ENCODE measurements around the gene RGS3. TPM values are rescaled to one million over a fixed set of nuclear protein-coding genes. Genes with fewer than 3 reads are reported as not detected.
"Not testable (repeated sequence)": the region's sequence is repeated elsewhere in the genome, so short reads cannot be mapped to it uniquely, and the experiment has no call there.

Gene RGS3
- total RNA-seq: 10 to 100 TPM; 23.0 to 85.8 TPM

- peak within 1 kb of the TSS; percentile 24 for H3K4me3 Mint-ChIP-seq
- H3K27me3 Mint-ChIP-seq: no peaks in the 10 kb centered on the region
- no peaks in the 10 kb centered on the region for H3K36me3 Mint-ChIP-seq (ENCODE audit: low read depth)
- no peaks in the 10 kb centered on the region for H3K9me3 Mint-ChIP-seq
- no peaks in the 10 kb centered on the region for H3K4me1 Mint-ChIP-seq
- H3K27ac Mint-ChIP-seq: no peak within 1 kb of the TSS
- peak; percentile 65 for ATAC-seq (replicated peaks)
Measured at GRCh38 chr9:113463418-113464285, at the start of gene RGS3. RGS3 (plus strand) TSS chr9:113463727; CDS start chr9:113463803, 76 bp downstream.

GRCh38 chr9:113416149-113416721 is 47.3 kb upstream of the RGS3 start:
- Mint-ChIP-seq H3K9me3 (no peaks in the 10 kb centered on the region), H3K27me3 (no peaks in the 10 kb centered on the region), H3K4me3 (no peak overlapping the region), H3K27ac (no peak overlapping the region), H3K4me1 (no peaks in the 10 kb centered on the region), H3K36me3 (ENCODE audit: low read depth) (no peaks in the 10 kb centered on the region)
- no peak for ATAC-seq (replicated peaks)

- ATAC-seq (replicated peaks): no peak
- Mint-ChIP-seq H3K27me3 (no peaks in the 10 kb centered on the region), H3K9me3 (no peaks in the 10 kb centered on the region), H3K36me3 (ENCODE audit: low read depth) (no peaks in the 10 kb centered on the region), H3K4me3 (no peak overlapping the region), H3K27ac (no peak overlapping the region), H3K4me1 (no peaks in the 10 kb centered on the region)
Measured at GRCh38 chr9:113417370-113417769, 46.2 kb upstream of the RGS3 start.

GRCh38 chr9:113421726-113422125 is 41.8 kb upstream of the RGS3 start:
- H3K9me3 Mint-ChIP-seq: no peaks in the 10 kb centered on the region
- no peak overlapping the region for H3K4me3 Mint-ChIP-seq
- peaks cover 10% of the 10 kb centered on the region for H3K27me3 Mint-ChIP-seq
- no peaks in the 10 kb centered on the region for H3K36me3 Mint-ChIP-seq (ENCODE audit: low read depth)
- ATAC-seq (replicated peaks): no peak
- H3K4me1 Mint-ChIP-seq: no peaks in the 10 kb centered on the region
- H3K27ac Mint-ChIP-seq: no peak overlapping the region

DNA sequence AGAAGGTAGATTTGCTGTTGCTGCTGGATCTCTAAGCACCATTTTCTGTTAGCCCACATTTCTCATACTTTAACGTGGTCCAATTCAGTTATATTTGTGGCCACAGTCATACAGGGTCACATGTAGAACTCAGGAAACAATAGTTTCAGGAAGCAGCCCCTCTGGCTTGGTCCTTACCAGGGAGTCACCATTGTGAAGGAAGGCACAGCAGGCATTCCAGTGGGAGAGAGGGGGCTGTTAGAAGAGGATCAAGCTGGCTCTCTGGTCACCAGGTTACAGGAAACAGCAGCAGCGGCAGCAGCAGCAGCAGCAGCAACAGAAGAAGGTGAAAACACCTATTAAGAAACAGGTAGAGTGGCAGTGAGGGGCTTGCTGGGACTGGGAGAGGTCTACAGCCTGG is 38.5 kb upstream of the RGS3 start:
- Mint-ChIP-seq H3K27ac (no peak overlapping the region), H3K4me3 (no peak overlapping the region), H3K4me1 (no peaks in the 10 kb centered on the region), H3K9me3 (no peaks in the 10 kb centered on the region), H3K36me3 (ENCODE audit: low read depth) (no peaks in the 10 kb centered on the region), H3K27me3 (peaks cover 11% of the 10 kb centered on the region)
- ATAC-seq (replicated peaks): no peak

DNA sequence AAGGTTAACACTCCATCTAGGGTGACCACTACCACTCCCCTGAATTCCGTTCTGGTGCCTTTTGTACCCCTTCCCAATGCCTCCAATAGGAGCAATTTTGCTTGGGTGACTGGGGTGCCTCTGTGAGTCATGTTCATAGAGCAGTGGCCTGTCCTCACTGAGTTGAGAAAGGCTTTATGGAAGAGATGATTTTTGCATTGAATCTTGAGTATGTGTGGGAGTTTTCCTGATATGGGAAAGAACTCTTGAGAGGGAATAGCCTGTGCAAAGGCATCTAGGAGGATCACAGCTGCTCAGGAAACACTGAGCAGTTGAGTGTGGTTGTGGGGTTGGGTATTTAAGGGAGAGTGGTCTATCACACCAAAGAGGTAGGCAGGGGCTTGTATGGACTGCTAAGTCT is 36.8 kb upstream of the RGS3 start:
- Mint-ChIP-seq H3K27me3 (peaks cover 11% of the 10 kb centered on the region), H3K27ac (no peak overlapping the region), H3K4me1 (no peaks in the 10 kb centered on the region), H3K9me3 (no peaks in the 10 kb centered on the region), H3K4me3 (no peak overlapping the region), H3K36me3 (ENCODE audit: low read depth) (no peaks in the 10 kb centered on the region)
- no peak for ATAC-seq (replicated peaks)

DNA sequence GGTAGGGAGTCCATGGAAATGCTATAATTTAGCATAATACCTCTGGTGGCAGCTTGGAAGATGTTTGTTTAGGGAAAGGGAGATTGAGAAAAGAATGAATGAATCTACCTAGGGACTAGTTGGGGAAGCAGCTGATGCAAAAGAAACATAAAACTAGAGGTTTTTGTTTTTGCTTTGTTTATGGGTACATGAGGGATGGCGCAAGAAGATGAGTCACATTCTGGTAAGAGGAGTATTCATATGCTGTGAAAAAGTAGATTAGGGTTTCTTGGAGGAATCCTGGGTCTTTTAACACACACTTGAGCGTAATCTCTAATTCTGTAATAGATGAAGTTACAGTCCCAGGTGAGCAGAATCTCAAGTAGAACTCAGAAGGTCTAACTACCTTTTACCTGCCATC is 35.9 kb upstream of the RGS3 start:
- Mint-ChIP-seq H3K27me3 (peaks cover 11% of the 10 kb centered on the region), H3K9me3 (no peaks in the 10 kb centered on the region), H3K27ac (no peak overlapping the region), H3K4me1 (no peaks in the 10 kb centered on the region), H3K4me3 (no peak overlapping the region), H3K36me3 (ENCODE audit: low read depth) (no peaks in the 10 kb centered on the region)
- ATAC-seq (replicated peaks): no peak

DNA sequence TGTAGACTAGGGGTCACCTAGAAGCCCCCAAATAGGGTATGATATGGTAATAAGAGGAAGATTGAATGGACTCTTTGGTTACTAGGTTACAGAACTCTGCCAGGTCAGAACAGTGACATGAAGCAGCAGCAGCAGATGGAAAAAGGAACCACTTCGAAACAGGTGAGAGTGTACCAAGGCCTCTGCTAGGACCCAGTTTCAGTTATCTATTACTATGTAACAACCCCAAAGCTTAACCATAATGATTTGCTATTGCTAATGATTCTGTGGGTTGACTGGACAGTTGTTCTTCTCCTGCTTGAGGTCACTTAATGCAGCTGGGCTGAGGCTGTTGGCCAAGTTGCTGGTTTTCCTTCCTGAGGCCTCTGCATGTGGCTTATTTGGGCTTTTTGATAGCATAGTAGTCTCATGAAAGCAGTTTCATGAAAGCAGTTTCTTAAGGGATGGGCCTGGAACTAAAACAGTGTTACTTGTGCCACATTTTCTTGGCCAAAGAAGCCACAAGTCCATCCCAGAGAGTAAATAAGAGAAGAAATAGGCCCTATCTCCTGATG is 35.4 kb upstream of the RGS3 start:
- Mint-ChIP-seq H3K4me3 (no peak overlapping the region), H3K27me3 (peaks cover 11% of the 10 kb centered on the region), H3K4me1 (no peaks in the 10 kb centered on the region), H3K27ac (no peak overlapping the region), H3K36me3 (ENCODE audit: low read depth) (no peaks in the 10 kb centered on the region), H3K9me3 (no peaks in the 10 kb centered on the region)
- ATAC-seq (replicated peaks): no peak

DNA sequence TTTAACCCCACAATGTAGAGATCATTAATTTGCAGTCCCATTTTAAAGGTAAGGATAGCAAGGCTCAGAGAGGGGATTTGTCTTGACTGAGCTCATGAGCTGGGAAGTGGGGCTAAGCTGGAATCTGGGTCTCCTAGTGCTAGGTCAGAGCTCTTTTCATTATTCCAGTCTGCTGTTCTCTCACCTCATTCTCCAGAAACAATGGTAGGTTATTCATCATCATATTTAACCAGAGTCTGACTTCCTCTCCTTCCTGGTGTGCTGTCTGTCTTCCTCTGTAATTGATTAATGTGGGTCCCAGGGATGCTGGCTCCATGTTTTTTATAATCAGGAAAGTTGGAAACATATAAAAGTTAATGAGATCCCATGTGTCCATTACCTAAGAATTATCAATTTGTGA is 32.3 kb upstream of the RGS3 start:
- ATAC-seq (replicated peaks): no peak
- Mint-ChIP-seq H3K4me1 (no peaks in the 10 kb centered on the region), H3K27me3 (peaks cover 4% of the 10 kb centered on the region), H3K9me3 (no peaks in the 10 kb centered on the region), H3K36me3 (ENCODE audit: low read depth) (no peaks in the 10 kb centered on the region), H3K27ac (no peak overlapping the region), H3K4me3 (no peak overlapping the region)

GRCh38 chr9:113436728-113437515 is 26.6 kb upstream of the RGS3 start:
- no peak overlapping the region for H3K4me3 Mint-ChIP-seq
- no peaks in the 10 kb centered on the region for H3K36me3 Mint-ChIP-seq (ENCODE audit: low read depth)
- no peaks in the 10 kb centered on the region for H3K27me3 Mint-ChIP-seq
- H3K4me1 Mint-ChIP-seq: no peaks in the 10 kb centered on the region
- no peak overlapping the region for H3K27ac Mint-ChIP-seq
- no peaks in the 10 kb centered on the region for H3K9me3 Mint-ChIP-seq
- no peak for ATAC-seq (replicated peaks)

DNA sequence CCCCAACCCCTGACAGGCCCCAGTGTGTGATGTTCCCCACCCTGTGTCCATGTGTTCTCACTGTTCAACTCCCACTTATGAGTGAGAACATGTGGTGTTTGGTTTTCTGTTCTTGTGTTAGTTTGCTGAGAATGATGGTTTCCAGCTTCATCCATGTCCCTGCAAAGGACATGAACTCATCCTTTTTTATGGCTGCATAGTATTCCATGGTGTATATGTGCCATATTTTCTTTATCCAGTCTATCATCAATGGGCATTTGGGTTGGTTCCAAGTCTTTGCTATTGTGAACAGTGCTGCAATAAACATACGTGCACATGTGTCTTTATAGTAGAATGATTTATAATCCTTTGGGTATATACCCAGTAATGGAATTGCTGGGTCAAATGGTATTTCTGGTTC is 25.8 kb upstream of the RGS3 start:
- not testable (repeated sequence) for H3K4me3 Mint-ChIP-seq; H3K4me1 Mint-ChIP-seq; H3K9me3 Mint-ChIP-seq; H3K27me3 Mint-ChIP-seq; H3K36me3 Mint-ChIP-seq (ENCODE audit: low read depth); H3K27ac Mint-ChIP-seq; ATAC-seq (replicated peaks)

DNA sequence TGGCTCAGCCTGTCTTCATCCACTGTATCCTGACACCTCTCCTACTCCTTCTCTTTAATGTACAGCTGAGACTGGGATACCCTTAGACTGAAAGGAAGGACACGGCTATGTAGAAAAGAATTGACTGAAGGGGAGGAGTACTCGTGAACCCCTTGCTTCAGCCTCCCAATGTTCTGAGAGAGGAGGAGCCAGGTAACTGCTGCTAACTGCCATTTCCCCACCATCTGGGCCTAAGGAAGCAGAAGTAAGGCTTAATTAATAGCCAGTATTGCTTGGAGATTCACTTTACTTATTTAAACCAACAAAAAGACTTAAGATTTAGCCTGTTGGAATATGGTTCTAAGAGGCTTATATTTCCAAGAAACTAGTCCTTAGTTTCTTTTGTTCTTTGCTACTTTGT is 18.8 kb upstream of the RGS3 start:
- Mint-ChIP-seq H3K4me3 (no peak overlapping the region), H3K4me1 (peaks cover 4% of the 10 kb centered on the region), H3K27ac (no peak overlapping the region), H3K9me3 (no peaks in the 10 kb centered on the region), H3K36me3 (ENCODE audit: low read depth) (no peaks in the 10 kb centered on the region), H3K27me3 (no peaks in the 10 kb centered on the region)
- ATAC-seq (replicated peaks): no peak

GRCh38 chr9:113446323-113446740 is 17.2 kb upstream of the RGS3 start:
- ATAC-seq (replicated peaks): peak; percentile 52
- Mint-ChIP-seq H3K27me3 (no peaks in the 10 kb centered on the region), H3K9me3 (no peaks in the 10 kb centered on the region), H3K27ac (no peak overlapping the region), H3K4me3 (no peak overlapping the region), H3K4me1 (peaks cover 4% of the 10 kb centered on the region), H3K36me3 (ENCODE audit: low read depth) (no peaks in the 10 kb centered on the region)

GRCh38 chr9:113449376-113449775 is 14.2 kb upstream of the RGS3 start:
- Mint-ChIP-seq H3K4me1 (peaks cover 4% of the 10 kb centered on the region), H3K4me3 (no peak overlapping the region), H3K27ac (no peak overlapping the region), H3K27me3 (no peaks in the 10 kb centered on the region), H3K36me3 (ENCODE audit: low read depth) (no peaks in the 10 kb centered on the region), H3K9me3 (no peaks in the 10 kb centered on the region)
- no peak for ATAC-seq (replicated peaks)

Data from activated T-helper 17 cell treated with anti-CD3 and anti-CD28 coated beads, Interleukin-2, amount 50 U/mL, for 72 hours (primary cell).